ENCODE measurements around the gene UBASH3B.

DNA sequence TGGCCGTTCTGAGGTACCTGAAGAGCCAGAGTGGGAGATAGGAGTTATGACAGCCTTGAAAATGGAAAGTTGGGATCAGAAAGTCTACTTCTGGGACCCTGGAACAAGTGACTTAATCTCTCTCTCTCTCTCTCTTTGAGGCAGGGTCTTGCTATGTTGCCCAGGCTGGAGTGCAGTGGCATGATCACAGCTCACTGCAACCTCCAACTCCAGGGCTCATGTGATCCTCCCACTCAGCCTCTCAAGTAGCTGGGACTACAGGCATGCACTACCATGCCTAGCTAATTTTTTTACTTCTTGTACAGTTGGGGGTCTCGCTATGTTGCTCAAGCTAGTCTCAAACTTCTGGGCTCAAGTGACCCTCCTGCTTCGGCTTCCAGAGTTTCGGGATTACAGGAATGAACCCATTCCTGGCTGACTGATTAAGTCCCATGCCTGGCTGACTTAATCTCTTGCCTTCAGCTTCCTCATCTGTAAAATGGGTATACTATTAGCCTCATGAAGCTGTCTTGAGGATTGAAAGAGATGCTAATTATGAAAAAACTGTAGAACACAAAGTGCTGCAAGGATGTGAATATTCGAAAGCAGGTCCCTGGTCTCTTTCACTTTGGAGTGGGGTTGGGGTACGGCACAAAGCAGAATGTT is 87.7 kb downstream of the UBASH3B start:
- TF ChIP-seq, protein P1, sequence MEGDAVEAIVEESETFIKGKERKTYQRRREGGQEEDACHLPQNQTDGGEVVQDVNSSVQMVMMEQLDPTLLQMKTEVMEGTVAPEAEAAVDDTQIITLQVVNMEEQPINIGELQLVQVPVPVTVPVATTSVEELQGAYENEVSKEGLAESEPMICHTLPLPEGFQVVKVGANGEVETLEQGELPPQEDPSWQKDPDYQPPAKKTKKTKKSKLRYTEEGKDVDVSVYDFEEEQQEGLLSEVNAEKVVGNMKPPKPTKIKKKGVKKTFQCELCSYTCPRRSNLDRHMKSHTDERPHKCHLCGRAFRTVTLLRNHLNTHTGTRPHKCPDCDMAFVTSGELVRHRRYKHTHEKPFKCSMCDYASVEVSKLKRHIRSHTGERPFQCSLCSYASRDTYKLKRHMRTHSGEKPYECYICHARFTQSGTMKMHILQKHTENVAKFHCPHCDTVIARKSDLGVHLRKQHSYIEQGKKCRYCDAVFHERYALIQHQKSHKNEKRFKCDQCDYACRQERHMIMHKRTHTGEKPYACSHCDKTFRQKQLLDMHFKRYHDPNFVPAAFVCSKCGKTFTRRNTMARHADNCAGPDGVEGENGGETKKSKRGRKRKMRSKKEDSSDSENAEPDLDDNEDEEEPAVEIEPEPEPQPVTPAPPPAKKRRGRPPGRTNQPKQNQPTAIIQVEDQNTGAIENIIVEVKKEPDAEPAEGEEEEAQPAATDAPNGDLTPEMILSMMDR (IDR thresholded peaks at IDR 0.05) = no peak
- TF ChIP-seq POLR2A (IDR thresholded peaks at IDR 0.05) = no peak
